Colonic mucosa (tissue), 4 donors: ENCODE measurements around the gene NSD1. TPM values are rescaled to one million over a fixed set of nuclear protein-coding genes. Genes with fewer than 3 reads are reported as not detected.

Source experiments
- DNase-seq: peaks from one replicate; pipeline ENCODE4 v3.0.0-alpha.2; 2020
- H3K27ac ChIP-seq: fragments of 200-600 bp; one replicate; pipeline ENCODE4 v1.8.0; 2021
- H3K27me3 ChIP-seq: fragments of 200-600 bp; one replicate; pipeline ENCODE4 v1.8.0; 2021
- H3K36me3 ChIP-seq: fragments of 200-600 bp; one replicate; pipeline ENCODE4 v1.8.0; 2021
- H3K4me1 ChIP-seq: fragments of 200-600 bp; one replicate; pipeline ENCODE4 v1.8.0; 2021; ENCODE audit warnings: mild to moderate bottlenecking
- H3K4me3 ChIP-seq: fragments of 200-600 bp; one replicate; pipeline ENCODE4 v1.8.0; 2021
- H3K9ac ChIP-seq, 2 donors: one replicate each; pipeline ENCODE4 v1.7.0; 2013; ENCODE audit warnings: control low read depth in 2 of 2, low read depth in 2 of 2, low read length in 2 of 2
- H3K9me3 ChIP-seq: fragments of 200-600 bp; one replicate; pipeline ENCODE4 v1.8.0; 2021
- CTCF ChIP-seq: fragments of 200-600 bp; IDR thresholded peaks from one replicate; pipeline ENCODE4 v1.8.0; 2022; ENCODE audit warnings: antibody characterized with exemption, mild to moderate bottlenecking
- intact Hi-C: fragments of 100-400 bp; cut with DNase I; formaldehyde crosslinking; loops from one replicate; pipeline ENCODE4 v1.14.1; 2022
- total RNA-seq, 2 donors: library from RNA; stranded (reverse); fragmentation: NEBNext Ultra II Directional in 1 of 2; extraction: Animal tissue kit (Norgen Biotek cat#: 25700) in 1 of 2; gene quantifications; one replicate each; pipeline ENCODE4 v1.2.1, GENCODE V29; 2021
- donor health status: healthy.
- donor health status: DM: no; HTN: no; CAD: no.
- donor health status: DM: no; HTN: no; CAD: no.

NSD1 gene
- total RNA-seq, 2 donors from 2014 or later: 53.0 to 77.9 TPM

- intact Hi-C loops: no loop called here
- Histone ChIP-seq H3K4me1 (peaks cover 38% of the 10 kb centered on the region), H3K27me3 (no peaks in the 10 kb centered on the region), H3K4me3 (no peak overlapping the region), H3K27ac (peak overlapping the region; percentile 22), H3K9ac (no peak overlapping the region), H3K36me3 (peaks cover 6% of the 10 kb centered on the region), H3K9me3 (no peaks in the 10 kb centered on the region)
- TF ChIP-seq CTCF: no peak
- no peak for DNase-seq
Measured at GRCh38 chr5:177306674-177307543, 173.3 kb downstream of the NSD1 start.

- Histone ChIP-seq H3K36me3 (peaks cover 6% of the 10 kb centered on the region), H3K9me3 (no peaks in the 10 kb centered on the region), H3K4me3 (no peak overlapping the region), H3K27me3 (no peaks in the 10 kb centered on the region), H3K9ac (no peak overlapping the region), H3K27ac (peak overlapping the region; percentile 22), H3K4me1 (peaks cover 37% of the 10 kb centered on the region)
- no peak for DNase-seq
- no peak for TF ChIP-seq CTCF
- intact Hi-C loops: no loop called here
Measured at GRCh38 chr5:177307544-177308363, 174.2 kb downstream of the NSD1 start.

- Histone ChIP-seq H3K4me1 (peaks cover 39% of the 10 kb centered on the region), H3K4me3 (no peak overlapping the region), H3K36me3 (peaks cover 6% of the 10 kb centered on the region), H3K27me3 (no peaks in the 10 kb centered on the region), H3K27ac (no peak overlapping the region), H3K9ac (no peak overlapping the region), H3K9me3 (no peaks in the 10 kb centered on the region)
- DNase-seq: no peak
- intact Hi-C loops: no loop called here
- no peak for TF ChIP-seq CTCF
Measured at GRCh38 chr5:177308740-177309139, 175.2 kb downstream of the NSD1 start.

GRCh38 chr5:177309351-177310191 lies 176.0 kb downstream of the NSD1 start:
- no peaks in the 10 kb centered on the region for H3K9me3 ChIP-seq
- H3K4me1 ChIP-seq: peaks cover 39% of the 10 kb centered on the region
- intact Hi-C loops: loop anchor here (5.0 to 10.0 kb wide), 2 partner anchors 193 to 195 kb away; no protein-coding TSS in a partner anchor

More at GRCh38 chr5:177309351-177310191, 176.0 kb downstream of the NSD1 start:
- H3K27ac ChIP-seq: no peak overlapping the region
- H3K36me3 ChIP-seq: peaks cover 6% of the 10 kb centered on the region
- H3K4me3 ChIP-seq: no peak overlapping the region
- H3K9ac ChIP-seq: no peak overlapping the region
- H3K27me3 ChIP-seq: no peaks in the 10 kb centered on the region
- DNase-seq: peak; percentile 78
- TF ChIP-seq CTCF: peak; percentile 87
